DMS 273 treated with DMSO at 0.1 percent for 48 hours (cell line): ENCODE data around the gene DPRX.

Source experiments
- DNase-seq: peaks from one replicate; lab custom pipeline; 2025; lab: John Stamatoyannopoulos, UW

Gene DPRX

GRCh38 chr19:53631949-53632407, at the start of gene DPRX:
Gene DPRX, plus strand, starts transcription at chr19:53631999. Its CDS starts 108 bp downstream, at chr19:53632107.
- DNase-seq: no peak

GRCh38 chr19:53583181-53583580, 48.6 kb upstream of the DPRX start:
- no peak for DNase-seq

- DNase-seq: no peak
These were observed 45.5 kb upstream of the DPRX start for GRCh38 chr19:53586277-53586691.

- no peak for DNase-seq
These were observed 36.8 kb upstream of the DPRX start for GRCh38 chr19:53594811-53595509.

- no peak for DNase-seq
These were observed 36.3 kb upstream of the DPRX start for GRCh38 chr19:53595510-53595867.

GRCh38 chr19:53596056-53596455, 35.7 kb upstream of the DPRX start:
- no peak for DNase-seq

GRCh38 chr19:53597023-53597422, 34.8 kb upstream of the DPRX start:
- DNase-seq: no peak

GRCh38 chr19:53598361-53598760, 33.4 kb upstream of the DPRX start:
- DNase-seq: no peak

- DNase-seq: no peak
These were observed 31.6 kb upstream of the DPRX start for GRCh38 chr19:53600217-53600616.

- DNase-seq: no peak
These were observed 25.8 kb upstream of the DPRX start for GRCh38 chr19:53606031-53606430.

- DNase-seq: no peak
These were observed 23.4 kb upstream of the DPRX start for GRCh38 chr19:53608381-53608780.

- DNase-seq: no peak
These were observed 18.9 kb upstream of the DPRX start for GRCh38 chr19:53612762-53613526.

GRCh38 chr19:53621885-53622740, 9.7 kb upstream of the DPRX start:
- DNase-seq: no peak

GRCh38 chr19:53624771-53625545, 6.8 kb upstream of the DPRX start:
- DNase-seq: no peak

- DNase-seq: no peak
These were observed 5.3 kb upstream of the DPRX start for GRCh38 chr19:53626486-53626885.

GRCh38 chr19:53626976-53627375, 4.8 kb upstream of the DPRX start:
- DNase-seq: no peak

GRCh38 chr19:53634768-53635167, 3.0 kb downstream of the DPRX start:
- DNase-seq: no peak

- no peak for DNase-seq
These were observed 7.7 kb downstream of the DPRX start for GRCh38 chr19:53639471-53639870.

GRCh38 chr19:53642381-53643099, 10.7 kb downstream of the DPRX start:
- no peak for DNase-seq

GRCh38 chr19:53644061-53644816, 12.4 kb downstream of the DPRX start:
- no peak for DNase-seq
